Esophagus squamous epithelium (tissue), 4 donors: ENCODE data around the gene A1BG.
A peak's percentile ranks its signal among the peaks of the same experiment; 100 is the strongest.

Experiments used
- POLR2A ChIP-seq, 4 donors: fragments of 450-650 bp; IDR thresholded peaks; one replicate each; pipeline ENCODE4 v1.6.1; 2017; ENCODE audit warnings: antibody characterized with exemption in 4 of 4, mild to moderate bottlenecking in 4 of 4, moderate library complexity in 3 of 4
- TF ChIP-seq, protein P1 (sequence below), 6 experiments: fragments of 450-650 bp in 4 of 6; fragments of 200-600 bp in 2 of 6; sonication (generic) in 2 of 6; IDR thresholded peaks; one replicate each; pipeline ENCODE4 v1.5.1; 2016 to 2019; ENCODE audit warnings: antibody characterized with exemption in 6 of 6, mild to moderate bottlenecking in 4 of 6, moderate library complexity in 4 of 6

DNA sequence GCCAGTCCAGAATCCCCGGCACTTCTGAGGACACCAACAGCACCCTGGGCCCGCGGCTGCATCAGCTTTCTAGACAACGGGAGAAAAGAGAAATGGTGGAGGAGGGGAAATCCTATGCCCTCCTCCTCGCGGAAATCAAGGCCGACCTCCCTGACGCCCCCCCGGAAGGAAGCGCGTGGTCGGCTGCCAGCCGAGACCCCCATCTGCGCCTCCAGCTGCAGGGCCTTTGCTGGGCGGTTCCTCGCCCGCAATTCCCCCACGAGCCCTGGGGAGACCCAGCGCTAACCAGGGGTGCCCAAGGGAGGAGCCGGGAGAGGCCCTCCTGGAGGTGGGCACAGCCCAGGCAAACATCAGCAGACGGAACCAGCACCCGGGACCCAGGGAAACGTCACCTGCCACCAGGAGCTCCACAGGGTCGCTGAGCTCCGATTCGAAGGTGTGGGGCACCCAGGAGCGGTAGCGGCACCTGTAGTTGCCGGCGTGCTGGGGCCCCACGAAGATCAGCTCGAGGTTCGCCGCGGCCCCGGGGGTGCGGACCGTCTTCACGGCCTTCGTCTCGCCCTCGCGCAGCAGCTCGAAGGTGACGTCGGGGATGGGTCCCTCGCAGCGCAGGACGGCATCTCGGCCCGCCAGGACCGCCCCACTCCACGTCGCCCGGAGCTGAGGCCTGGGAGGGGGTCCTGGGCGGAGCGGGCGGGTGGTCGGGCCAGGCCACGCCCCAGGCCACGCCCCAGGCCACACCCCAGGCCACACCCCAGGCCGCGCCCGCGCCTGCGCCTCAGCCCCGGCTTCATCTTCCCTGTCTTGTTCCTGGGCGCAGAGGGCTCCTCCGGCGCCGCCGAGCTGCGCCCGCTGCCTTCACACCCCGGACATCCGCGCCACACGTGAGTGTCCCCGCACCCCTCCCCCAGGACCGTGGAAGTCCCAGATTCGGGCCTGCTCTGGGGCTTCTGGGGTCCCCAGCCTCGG lies 6.0 kb downstream of the A1BG start:
- TF ChIP-seq, protein P1, sequence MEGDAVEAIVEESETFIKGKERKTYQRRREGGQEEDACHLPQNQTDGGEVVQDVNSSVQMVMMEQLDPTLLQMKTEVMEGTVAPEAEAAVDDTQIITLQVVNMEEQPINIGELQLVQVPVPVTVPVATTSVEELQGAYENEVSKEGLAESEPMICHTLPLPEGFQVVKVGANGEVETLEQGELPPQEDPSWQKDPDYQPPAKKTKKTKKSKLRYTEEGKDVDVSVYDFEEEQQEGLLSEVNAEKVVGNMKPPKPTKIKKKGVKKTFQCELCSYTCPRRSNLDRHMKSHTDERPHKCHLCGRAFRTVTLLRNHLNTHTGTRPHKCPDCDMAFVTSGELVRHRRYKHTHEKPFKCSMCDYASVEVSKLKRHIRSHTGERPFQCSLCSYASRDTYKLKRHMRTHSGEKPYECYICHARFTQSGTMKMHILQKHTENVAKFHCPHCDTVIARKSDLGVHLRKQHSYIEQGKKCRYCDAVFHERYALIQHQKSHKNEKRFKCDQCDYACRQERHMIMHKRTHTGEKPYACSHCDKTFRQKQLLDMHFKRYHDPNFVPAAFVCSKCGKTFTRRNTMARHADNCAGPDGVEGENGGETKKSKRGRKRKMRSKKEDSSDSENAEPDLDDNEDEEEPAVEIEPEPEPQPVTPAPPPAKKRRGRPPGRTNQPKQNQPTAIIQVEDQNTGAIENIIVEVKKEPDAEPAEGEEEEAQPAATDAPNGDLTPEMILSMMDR (IDR thresholded peaks at IDR 0.05): no peak
- TF ChIP-seq POLR2A (IDR thresholded peaks at IDR 0.05): peak in 1 of 4 donors; percentile 54
